Germinal center (tissue), 1 donor: ENCODE results near the gene IKZF2.
A peak's percentile ranks its signal among the peaks of the same experiment; 100 is the strongest.
"Not testable (repeated sequence)": the region's sequence is repeated elsewhere in the genome, so short reads cannot be mapped to it uniquely, and the experiment has no call there.

ENCODE experiments used
- DNase-seq: peaks from one replicate; pipeline ENCODE4 v3.0.0; 2012; ENCODE audit warnings: mixed read lengths, low spot score

Gene IKZF2

GRCh38 chr2:213036836-213037235, 114.6 kb downstream of the IKZF2 start:
- DNase-seq, result no peak

- DNase-seq, result no peak
These were observed 116.8 kb downstream of the IKZF2 start for GRCh38 chr2:213034585-213034984.

- no peak for DNase-seq
These were observed 118.8 kb downstream of the IKZF2 start for GRCh38 chr2:213032607-213033006.

- DNase-seq, result no peak
These were observed 128.4 kb downstream of the IKZF2 start for GRCh38 chr2:213022987-213023386.

- DNase-seq, result no peak
These were observed 129.2 kb downstream of the IKZF2 start for GRCh38 chr2:213021971-213022899.

GRCh38 chr2:213020913-213021312, 130.5 kb downstream of the IKZF2 start:
- DNase-seq, result not testable (repeated sequence)

- no peak for DNase-seq
These were observed 131.1 kb downstream of the IKZF2 start for GRCh38 chr2:213020268-213020667.

GRCh38 chr2:213019368-213019767, 132.0 kb downstream of the IKZF2 start:
- no peak for DNase-seq

- no peak for DNase-seq
These were observed 133.0 kb downstream of the IKZF2 start for GRCh38 chr2:213018340-213018901.

GRCh38 chr2:213017404-213017803, 134.0 kb downstream of the IKZF2 start:
- no peak for DNase-seq

GRCh38 chr2:213016984-213017351, 134.4 kb downstream of the IKZF2 start:
- DNase-seq, result no peak

GRCh38 chr2:213016166-213016983, 135.0 kb downstream of the IKZF2 start:
- DNase-seq, result no peak

GRCh38 chr2:213015387-213016165, 135.8 kb downstream of the IKZF2 start:
- peak; percentile 24 for DNase-seq

- no peak for DNase-seq
These were observed 137.4 kb downstream of the IKZF2 start for GRCh38 chr2:213013979-213014378.

- DNase-seq, result no peak
These were observed 139.9 kb downstream of the IKZF2 start for GRCh38 chr2:213011505-213011904.

GRCh38 chr2:213010106-213010779, 141.2 kb downstream of the IKZF2 start:
- no peak for DNase-seq

GRCh38 chr2:213007290-213007838, 144.0 kb downstream of the IKZF2 start:
- no peak for DNase-seq

- DNase-seq, result no peak
These were observed 147.1 kb downstream of the IKZF2 start for GRCh38 chr2:213004197-213004821.

GRCh38 chr2:213002383-213002782, 149.0 kb downstream of the IKZF2 start:
- no peak for DNase-seq

- no peak for DNase-seq
These were observed 150.0 kb downstream of the IKZF2 start for GRCh38 chr2:213001297-213001910.
